Measurements from ENCODE around the gene IL10RA.
"Not testable (repeated sequence)": the region's sequence is repeated elsewhere in the genome, so short reads cannot be mapped to it uniquely, and the experiment has no call there.

Gene IL10RA

DNA sequence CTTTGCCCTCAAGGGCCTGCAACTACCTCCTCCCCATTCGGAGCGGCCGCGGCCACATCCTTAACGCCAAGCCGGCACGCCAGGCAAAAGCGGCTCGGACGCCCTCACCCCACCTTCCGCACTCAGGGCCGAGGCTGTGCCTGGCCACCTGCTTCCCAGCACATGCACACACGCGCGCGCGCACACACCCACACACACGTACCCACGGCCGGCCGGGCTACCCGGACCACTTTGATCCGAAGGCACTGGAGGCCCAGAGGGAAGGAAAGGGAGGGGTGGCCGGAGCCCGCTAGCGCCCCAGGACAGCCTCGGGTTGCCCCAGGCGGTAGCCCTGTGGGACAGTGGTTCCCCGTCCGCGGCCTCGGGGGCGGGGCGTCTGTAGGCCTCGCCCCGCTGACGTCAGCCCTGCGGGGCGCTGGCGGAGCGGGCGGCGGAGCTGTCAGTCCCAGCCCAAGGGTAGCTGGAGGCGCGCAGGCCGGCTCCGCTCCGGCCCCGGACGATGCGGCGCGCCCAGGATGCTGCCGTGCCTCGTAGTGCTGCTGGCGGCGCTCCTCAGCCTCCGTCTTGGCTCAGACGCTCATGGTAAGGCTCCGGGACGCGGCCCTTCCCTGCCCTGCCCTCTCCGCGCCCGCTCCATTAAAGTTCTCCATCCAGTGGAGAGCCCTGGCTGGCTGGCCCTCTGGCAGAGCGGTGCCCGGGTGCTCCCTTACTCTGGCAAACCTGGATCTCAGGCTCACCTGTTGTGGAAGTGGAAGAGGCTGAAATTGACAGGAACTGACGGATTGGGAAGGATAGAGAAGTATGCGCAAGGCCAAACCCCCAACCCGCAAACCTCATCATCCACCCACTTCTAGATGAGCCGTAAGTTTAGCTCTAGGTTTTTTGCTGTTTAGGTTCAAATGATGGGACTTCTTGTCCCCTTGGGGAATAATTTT lies at the start of gene IL10RA:
Gene IL10RA, plus strand, starts transcription at position 442 of the 935 bp plus-strand sequence. Its CDS starts 74 bp downstream, at position 516.
- FAIRE-seq, result no peak

DNA sequence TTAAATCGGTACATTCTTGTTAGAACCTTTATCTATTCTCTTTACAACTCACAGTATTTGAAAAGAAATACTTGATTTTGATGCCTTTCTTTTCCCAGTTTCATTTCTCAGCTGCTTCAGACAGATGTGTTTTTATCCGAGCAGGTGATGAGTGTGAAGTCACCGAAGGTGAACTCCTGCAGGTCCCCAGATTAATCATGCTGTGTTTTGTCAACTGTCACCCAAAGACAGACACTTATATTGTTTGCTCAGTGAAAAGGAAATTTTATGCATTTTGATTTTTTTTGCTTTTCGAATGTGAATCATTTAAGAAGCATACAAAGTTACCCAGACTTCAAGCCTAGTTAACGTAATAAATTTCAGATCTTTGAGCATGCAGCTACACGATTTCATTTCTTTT lies 49.2 kb upstream of the IL10RA start:
- no peak for FAIRE-seq

DNA sequence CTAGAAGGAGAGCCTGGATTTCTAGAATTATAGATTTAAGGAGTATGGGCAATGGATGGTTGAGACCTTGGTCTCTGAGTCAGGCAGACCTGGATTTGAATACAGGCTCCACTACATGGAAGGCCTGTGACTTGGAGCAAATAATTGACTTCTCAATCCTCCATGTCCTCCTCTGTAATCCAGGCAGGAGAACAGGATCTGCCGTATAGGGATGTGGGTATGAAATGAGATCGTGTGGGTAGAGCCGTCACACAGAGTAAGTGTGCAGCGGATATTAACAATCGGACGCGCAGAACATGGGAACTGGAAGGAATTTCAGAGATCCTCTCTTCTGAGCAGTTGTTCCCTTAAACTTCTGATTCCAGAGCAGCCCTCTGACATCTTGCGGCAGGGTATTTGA lies 45.5 kb upstream of the IL10RA start:
- no peak for FAIRE-seq

GRCh38 chr11:117941163-117941707 lies 45.0 kb upstream of the IL10RA start:
- FAIRE-seq, result no peak

DNA sequence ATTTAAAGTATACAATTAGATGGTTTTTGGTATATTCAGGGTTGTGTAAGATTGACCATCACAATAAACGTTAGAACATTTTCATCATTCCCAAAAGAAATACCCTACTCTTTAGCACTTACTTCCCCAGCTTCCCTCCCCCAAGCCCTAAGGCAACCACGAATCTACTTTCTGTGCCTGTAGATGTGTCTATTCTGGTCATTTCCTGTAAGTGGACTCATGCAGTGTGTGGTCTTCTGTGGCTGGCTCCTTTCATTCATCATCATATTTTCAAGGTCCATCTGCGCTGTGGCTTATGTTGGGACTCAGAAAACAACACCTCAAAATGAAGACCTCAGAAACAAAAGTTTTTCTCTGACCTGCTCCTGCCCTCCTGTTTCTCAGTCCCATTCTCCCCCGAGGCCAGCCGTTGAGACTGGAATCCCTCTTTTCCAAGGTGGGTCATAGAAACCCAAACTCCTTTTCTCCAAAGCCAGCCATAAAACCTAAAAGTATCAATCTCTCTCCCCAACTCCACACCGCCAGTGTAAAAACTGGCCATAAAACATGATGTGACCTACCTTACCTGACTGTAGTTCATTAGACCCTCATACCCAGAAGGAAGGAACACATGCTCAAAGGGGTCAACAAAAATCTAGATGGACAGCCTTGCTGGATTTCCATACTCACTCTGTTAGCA lies 44.1 kb upstream of the IL10RA start:
- no peak for FAIRE-seq

DNA sequence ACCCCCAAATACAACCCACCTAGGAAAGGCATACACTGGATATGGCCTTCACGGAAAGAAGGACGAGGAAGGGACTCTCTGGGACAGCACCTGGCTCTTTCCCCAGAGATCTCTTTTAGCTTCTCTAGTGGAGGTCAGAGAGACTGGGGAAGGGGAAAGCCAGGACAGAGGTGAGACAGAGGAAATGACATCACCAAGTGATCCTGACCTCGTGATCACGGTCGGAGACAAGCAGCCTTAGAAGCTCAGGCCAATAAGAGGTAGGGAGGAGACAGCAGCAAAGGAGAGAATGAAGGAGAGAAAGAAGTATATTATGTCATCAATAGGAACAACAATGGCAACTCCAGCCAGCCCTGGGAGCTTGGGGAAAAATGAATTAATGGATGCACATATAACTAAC lies 41.6 kb upstream of the IL10RA start:
- FAIRE-seq, result no peak

- no peak for FAIRE-seq
These were observed 41.0 kb upstream of the IL10RA start for GRCh38 chr11:117945047-117945810.

DNA sequence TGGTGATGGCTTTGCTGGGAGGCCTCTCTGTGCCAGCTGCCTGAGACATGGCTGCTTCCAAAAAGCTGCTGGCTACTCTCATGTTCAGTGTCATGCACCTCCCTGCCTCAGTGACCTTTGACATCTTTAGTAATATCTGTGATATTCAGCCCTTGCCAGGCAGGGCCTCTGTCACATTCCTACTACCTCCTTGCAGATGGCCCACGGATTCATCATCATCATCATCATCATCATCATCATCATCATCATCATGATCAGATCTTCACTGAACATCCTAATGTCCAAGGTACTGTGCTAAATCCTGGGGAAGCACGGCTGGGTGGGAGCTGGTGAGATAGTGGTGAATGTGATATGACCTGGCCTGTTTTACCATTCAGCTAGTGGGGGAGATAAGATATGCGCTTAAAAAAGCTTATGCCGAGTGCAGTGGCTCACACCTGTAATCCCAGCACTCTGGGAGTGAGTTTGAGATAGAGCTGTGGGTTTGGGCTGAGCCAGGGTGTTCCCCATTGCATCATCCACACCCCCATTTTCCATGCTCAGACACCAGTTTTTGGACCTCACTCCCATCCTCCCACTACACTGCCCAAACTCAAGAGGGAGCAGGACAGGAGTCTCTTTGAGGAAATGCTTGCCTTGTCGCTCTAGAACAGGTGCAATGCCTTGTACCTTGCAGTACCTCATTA lies 39.9 kb upstream of the IL10RA start:
- FAIRE-seq, result no peak

- no peak for FAIRE-seq
These were observed 39.2 kb upstream of the IL10RA start for GRCh38 chr11:117946842-117947526.

DNA sequence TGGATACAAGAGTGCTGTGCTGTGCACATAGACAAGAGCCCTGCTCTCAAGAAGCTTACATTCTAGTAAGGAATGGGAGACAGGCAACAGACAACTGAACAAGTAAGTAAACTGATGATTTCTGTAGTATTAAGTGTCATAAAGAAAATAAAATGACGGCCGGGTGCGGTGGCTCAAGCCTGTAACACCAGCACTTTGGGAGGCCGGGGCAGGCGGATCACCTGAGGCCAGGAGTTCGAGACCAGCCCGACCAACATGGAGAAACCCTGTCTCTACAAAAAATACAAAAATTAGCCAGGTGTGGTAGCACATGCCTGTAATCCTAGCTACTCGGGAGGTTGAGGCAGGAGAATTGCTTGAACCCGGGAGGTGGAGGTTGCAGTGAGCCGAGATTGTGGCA lies 38.4 kb upstream of the IL10RA start:
- FAIRE-seq, result not testable (repeated sequence)

DNA sequence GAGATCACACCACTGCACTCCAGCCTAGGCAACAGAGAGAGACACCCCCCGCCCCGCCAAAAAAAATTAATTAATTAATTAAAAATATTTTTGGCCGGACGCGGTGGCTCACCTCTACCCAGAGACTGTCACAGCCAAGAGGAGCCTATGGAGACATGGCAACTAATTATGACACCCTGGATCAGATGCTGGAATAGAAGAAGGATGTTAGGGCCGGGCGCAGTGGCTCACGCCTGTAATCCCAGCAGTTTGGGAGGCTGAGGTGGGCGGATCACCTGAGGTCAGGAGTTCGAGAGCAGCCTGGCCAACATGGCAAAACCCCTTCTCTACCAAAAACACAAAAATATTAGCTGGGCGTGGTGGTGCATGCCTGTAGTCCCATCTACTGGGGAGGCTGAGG lies 37.7 kb upstream of the IL10RA start:
- not testable (repeated sequence) for FAIRE-seq

- no peak for FAIRE-seq
These were observed 37.1 kb upstream of the IL10RA start for GRCh38 chr11:117949062-117949461.

GRCh38 chr11:117950301-117950700 lies 35.9 kb upstream of the IL10RA start:
- no peak for FAIRE-seq

GRCh38 chr11:117950993-117951961 lies 34.9 kb upstream of the IL10RA start:
- FAIRE-seq, result no peak

DNA sequence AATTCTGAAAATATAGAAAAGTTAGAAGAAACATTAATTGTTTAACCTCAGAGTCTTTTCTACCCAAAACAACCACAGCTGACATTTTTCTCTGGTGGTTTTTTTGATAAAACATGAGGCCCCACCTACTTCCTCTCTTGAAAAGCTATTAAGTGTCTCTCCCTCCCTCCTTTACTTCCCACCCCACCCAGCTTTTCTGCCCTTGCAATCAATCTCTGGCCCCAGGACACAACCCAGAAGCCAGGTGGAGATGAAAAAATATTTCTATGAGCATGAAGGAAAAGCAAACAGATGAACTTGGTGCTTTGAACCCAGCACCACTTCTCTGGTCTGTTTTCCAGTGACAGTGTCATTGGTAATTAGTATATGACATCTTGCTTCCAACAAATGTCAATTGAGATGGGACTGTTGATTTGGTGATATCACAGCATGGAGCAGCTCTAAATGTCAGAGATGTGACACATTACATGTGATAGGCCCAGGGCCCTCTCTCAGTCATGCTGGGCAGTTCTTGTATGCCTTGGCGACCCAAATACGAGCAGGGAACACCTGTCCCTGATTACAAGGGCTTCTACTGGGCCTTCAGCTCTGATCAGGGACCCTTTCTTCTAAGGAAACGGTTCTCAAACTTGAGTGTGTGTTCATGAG lies 33.0 kb upstream of the IL10RA start:
- no peak for FAIRE-seq

GRCh38 chr11:117958949-117959348 lies 27.2 kb upstream of the IL10RA start:
- no peak for FAIRE-seq

DNA sequence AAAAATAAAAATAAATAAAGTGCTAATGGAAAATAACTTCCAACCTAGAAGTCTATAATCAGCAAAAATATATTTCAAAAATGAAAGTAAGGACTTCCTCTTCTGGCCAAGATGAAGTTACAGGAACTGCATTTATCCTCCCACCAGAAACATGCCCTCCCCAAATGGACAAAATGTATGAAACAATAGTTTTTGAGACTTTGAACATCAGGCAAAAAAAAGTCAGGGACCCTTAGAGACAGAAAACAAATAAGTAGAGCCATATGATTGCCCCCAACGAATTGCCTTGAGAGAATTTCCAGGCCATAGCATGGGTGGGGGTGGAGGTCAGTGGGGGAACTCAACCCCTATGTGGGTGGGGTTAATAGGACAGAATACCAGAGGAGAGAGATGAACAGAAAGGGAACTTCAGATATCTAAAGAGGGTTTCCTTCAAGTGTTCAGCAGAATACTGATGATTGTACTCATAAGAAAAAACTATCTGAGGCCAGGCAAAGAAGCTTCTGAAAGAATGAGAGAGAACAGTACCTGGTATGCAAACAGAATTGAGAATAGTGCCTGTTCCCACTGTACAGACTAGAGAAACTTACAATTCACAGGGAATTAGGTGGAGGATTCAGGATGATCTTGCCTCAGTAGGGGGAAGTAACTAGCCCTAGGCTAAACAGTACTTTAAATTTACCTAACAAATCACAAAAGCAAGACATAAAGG lies 26.6 kb upstream of the IL10RA start:
- no peak for FAIRE-seq

- no peak for FAIRE-seq
These were observed 25.8 kb upstream of the IL10RA start for GRCh38 chr11:117960406-117960805.

DNA sequence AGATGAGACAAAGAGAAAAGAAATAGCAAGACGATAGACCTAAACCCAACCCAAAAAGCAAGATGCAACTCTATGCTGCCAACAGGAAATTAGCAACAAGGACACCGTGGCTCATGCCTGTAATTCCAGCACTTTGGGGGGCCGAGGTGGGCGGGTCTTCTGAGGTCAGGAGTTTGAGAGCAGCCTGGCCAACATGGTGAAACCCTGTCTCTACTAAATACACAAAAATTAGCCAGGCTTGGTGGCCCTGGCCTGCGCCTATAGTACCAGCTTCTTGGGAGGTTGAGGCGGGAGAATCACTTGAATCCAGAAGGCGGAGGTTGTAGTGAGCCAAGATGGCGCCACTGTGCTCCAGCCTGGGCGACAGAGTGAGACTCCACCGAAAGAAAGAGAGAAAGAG lies 24.3 kb upstream of the IL10RA start:
- no peak for FAIRE-seq
